ENCODE results near the gene UBE3D. TPM values are rescaled to one million over a fixed set of nuclear protein-coding genes. Genes with fewer than 3 reads are reported as not detected.

Gene UBE3D
- total and polyA plus RNA-seq, 2 experiments from 2014 or later, result 17.5 to 31.4 TPM

DNA sequence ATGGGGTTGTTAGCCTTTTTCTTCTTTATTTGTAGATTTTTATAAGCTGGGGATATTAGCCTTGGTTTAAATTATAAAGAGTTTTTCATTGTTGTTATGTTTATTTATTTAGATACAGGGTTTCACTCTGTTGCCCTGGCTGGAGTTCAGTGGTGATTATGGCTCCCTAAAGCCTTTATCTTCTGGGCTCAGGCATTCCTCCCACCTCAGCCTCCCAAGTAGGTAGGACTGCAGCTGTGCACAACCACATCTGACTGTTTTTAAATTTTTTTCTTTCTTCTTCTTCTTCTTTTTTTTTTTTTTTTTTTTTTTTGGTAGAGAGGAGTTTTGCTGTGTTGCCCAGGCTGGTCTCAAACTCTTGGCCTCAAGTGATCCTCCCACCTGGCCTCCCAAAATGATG is 80.9 kb downstream of the UBE3D start (continued):
- TF ChIP-seq, protein P1, sequence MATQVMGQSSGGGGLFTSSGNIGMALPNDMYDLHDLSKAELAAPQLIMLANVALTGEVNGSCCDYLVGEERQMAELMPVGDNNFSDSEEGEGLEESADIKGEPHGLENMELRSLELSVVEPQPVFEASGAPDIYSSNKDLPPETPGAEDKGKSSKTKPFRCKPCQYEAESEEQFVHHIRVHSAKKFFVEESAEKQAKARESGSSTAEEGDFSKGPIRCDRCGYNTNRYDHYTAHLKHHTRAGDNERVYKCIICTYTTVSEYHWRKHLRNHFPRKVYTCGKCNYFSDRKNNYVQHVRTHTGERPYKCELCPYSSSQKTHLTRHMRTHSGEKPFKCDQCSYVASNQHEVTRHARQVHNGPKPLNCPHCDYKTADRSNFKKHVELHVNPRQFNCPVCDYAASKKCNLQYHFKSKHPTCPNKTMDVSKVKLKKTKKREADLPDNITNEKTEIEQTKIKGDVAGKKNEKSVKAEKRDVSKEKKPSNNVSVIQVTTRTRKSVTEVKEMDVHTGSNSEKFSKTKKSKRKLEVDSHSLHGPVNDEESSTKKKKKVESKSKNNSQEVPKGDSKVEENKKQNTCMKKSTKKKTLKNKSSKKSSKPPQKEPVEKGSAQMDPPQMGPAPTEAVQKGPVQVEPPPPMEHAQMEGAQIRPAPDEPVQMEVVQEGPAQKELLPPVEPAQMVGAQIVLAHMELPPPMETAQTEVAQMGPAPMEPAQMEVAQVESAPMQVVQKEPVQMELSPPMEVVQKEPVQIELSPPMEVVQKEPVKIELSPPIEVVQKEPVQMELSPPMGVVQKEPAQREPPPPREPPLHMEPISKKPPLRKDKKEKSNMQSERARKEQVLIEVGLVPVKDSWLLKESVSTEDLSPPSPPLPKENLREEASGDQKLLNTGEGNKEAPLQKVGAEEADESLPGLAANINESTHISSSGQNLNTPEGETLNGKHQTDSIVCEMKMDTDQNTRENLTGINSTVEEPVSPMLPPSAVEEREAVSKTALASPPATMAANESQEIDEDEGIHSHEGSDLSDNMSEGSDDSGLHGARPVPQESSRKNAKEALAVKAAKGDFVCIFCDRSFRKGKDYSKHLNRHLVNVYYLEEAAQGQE (IDR thresholded peaks at IDR 0.05; ENCODE audit: unreplicated experiment), result no peak
- no peak for TF ChIP-seq POLR2AphosphoS5 (IDR thresholded peaks at IDR 0.05; ENCODE audit: low read depth)

DNA sequence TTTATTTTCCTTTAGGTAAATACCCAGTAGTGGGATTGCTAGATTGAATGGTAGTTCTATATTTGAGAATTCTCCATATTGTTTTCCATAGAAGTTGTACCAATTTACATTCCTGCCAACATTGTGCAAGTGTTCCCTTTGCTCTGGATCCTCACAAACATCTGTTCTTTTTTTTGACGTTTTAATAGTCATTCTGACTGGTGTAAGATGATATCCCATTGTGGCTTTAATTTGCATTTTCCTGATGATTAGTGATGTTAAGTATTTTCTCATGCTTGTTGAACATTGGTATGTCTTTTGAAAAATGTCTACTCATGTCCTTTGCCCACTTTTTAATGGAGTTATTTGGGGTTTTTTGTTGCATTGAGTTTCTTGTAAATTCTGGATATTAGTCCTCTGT is 85.6 kb downstream of the UBE3D start:
- H2AFZ ChIP-seq, result no peak overlapping the region
- H3K4me1 ChIP-seq (ENCODE audit: insufficient read depth), result no peaks in the 10 kb centered on the region
- H3K36me3 ChIP-seq (ENCODE audit: insufficient read depth), result no peaks in the 10 kb centered on the region
- H3K27ac Mint-ChIP-seq, result no peak overlapping the region; the same call in 1 of the 2 replicates
- ATAC-seq (no peak), DNase-seq (ENCODE audit: low spot score) (no peak)
- H3K27ac ChIP-seq (ENCODE audit: low read depth), result no peak overlapping the region
- no peaks in the 10 kb centered on the region for H3K9me3 Mint-ChIP-seq
- no peak overlapping the region for H3K4me3 Mint-ChIP-seq
- H3K27me3 ChIP-seq (ENCODE audit: insufficient read depth), result no peaks in the 10 kb centered on the region
- no peaks in the 10 kb centered on the region for H3K9me2 ChIP-seq (ENCODE audit: insufficient read depth)
- no peaks in the 10 kb centered on the region for H3F3A ChIP-seq (replicated peaks; ENCODE audit: low read depth)
- no peaks in the 10 kb centered on the region for H3K79me2 ChIP-seq (replicated peaks; ENCODE audit: insufficient read depth)
- no peaks in the 10 kb centered on the region for H4K20me1 ChIP-seq (replicated peaks; ENCODE audit: insufficient read depth)
- H3K4me3 ChIP-seq, result no peak overlapping the region
- H3K4me2 ChIP-seq, result no peak overlapping the region
- H3K36me3 Mint-ChIP-seq (ENCODE audit: low read depth), result no peaks in the 10 kb centered on the region
- H3K4me1 Mint-ChIP-seq, result no peaks in the 10 kb centered on the region; the same call in 1 of the 3 replicates
- no peaks in the 10 kb centered on the region for H3K27me3 Mint-ChIP-seq (ENCODE audit: insufficient read depth, low read depth, poor library complexity)
- TF ChIP-seq JUNB (IDR thresholded peaks at IDR 0.05; ENCODE audit: unreplicated experiment), result no peak
- TF ChIP-seq, protein P2, sequence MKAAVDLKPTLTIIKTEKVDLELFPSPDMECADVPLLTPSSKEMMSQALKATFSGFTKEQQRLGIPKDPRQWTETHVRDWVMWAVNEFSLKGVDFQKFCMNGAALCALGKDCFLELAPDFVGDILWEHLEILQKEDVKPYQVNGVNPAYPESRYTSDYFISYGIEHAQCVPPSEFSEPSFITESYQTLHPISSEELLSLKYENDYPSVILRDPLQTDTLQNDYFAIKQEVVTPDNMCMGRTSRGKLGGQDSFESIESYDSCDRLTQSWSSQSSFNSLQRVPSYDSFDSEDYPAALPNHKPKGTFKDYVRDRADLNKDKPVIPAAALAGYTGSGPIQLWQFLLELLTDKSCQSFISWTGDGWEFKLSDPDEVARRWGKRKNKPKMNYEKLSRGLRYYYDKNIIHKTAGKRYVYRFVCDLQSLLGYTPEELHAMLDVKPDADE (IDR thresholded peaks at IDR 0.05), result no peak
- no peak for TF ChIP-seq STAT1 (IDR thresholded peaks at IDR 0.05; ENCODE audit: unreplicated experiment)
- TF ChIP-seq, protein P3, sequence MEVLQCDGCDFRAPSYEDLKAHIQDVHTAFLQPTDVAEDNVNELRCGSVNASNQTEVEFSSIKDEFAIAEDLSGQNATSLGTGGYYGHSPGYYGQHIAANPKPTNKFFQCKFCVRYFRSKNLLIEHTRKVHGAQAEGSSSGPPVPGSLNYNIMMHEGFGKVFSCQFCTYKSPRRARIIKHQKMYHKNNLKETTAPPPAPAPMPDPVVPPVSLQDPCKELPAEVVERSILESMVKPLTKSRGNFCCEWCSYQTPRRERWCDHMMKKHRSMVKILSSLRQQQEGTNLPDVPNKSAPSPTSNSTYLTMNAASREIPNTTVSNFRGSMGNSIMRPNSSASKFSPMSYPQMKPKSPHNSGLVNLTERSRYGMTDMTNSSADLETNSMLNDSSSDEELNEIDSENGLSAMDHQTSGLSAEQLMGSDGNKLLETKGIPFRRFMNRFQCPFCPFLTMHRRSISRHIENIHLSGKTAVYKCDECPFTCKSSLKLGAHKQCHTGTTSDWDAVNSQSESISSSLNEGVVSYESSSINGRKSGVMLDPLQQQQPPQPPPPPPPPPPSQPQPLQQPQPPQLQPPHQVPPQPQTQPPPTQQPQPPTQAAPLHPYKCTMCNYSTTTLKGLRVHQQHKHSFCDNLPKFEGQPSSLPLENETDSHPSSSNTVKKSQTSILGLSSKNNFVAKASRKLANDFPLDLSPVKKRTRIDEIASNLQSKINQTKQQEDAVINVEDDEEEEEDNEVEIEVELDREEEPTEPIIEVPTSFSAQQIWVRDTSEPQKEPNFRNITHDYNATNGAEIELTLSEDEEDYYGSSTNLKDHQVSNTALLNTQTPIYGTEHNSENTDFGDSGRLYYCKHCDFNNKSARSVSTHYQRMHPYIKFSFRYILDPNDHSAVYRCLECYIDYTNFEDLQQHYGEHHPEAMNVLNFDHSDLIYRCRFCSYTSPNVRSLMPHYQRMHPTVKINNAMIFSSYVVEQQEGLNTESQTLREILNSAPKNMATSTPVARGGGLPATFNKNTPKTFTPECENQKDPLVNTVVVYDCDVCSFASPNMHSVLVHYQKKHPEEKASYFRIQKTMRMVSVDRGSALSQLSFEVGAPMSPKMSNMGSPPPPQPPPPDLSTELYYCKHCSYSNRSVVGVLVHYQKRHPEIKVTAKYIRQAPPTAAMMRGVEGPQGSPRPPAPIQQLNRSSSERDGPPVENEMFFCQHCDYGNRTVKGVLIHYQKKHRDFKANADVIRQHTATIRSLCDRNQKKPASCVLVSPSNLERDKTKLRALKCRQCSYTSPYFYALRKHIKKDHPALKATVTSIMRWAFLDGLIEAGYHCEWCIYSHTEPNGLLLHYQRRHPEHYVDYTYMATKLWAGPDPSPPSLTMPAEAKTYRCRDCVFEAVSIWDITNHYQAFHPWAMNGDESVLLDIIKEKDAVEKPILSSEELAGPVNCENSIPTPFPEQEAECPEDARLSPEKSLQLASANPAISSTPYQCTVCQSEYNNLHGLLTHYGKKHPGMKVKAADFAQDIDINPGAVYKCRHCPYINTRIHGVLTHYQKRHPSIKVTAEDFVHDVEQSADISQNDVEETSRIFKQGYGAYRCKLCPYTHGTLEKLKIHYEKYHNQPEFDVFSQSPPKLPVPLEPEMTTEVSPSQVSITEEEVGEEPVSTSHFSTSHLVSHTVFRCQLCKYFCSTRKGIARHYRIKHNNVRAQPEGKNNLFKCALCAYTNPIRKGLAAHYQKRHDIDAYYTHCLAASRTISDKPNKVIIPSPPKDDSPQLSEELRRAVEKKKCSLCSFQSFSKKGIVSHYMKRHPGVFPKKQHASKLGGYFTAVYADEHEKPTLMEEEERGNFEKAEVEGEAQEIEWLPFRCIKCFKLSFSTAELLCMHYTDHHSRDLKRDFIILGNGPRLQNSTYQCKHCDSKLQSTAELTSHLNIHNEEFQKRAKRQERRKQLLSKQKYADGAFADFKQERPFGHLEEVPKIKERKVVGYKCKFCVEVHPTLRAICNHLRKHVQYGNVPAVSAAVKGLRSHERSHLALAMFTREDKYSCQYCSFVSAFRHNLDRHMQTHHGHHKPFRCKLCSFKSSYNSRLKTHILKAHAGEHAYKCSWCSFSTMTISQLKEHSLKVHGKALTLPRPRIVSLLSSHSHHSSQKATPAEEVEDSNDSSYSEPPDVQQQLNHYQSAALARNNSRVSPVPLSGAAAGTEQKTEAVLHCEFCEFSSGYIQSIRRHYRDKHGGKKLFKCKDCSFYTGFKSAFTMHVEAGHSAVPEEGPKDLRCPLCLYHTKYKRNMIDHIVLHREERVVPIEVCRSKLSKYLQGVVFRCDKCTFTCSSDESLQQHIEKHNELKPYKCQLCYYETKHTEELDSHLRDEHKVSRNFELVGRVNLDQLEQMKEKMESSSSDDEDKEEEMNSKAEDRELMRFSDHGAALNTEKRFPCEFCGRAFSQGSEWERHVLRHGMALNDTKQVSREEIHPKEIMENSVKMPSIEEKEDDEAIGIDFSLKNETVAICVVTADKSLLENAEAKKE (CRISPR knock-in tag; IDR thresholded peaks at IDR 0.05), result no peak
- TF ChIP-seq CREB1 (CRISPR knock-in tag; IDR thresholded peaks at IDR 0.05; ENCODE audit: low read depth), result no peak
- no peak for TF ChIP-seq EZH2 (IDR thresholded peaks at IDR 0.05; ENCODE audit: low read depth, unreplicated experiment)
- TF ChIP-seq NANOG (IDR thresholded peaks at IDR 0.05; ENCODE audit: borderline replicate concordance), result no peak
- TF ChIP-seq ZNF114 (CRISPR knock-in tag; IDR thresholded peaks at IDR 0.05), result no peak
- TF ChIP-seq POLR2AphosphoS5 (IDR thresholded peaks at IDR 0.05; ENCODE audit: low read depth), result no peak
- TF ChIP-seq, protein P1 (IDR thresholded peaks at IDR 0.05; ENCODE audit: unreplicated experiment), result no peak
- TF ChIP-seq ZNF331 (CRISPR knock-in tag; IDR thresholded peaks at IDR 0.05; ENCODE audit: low read depth), result no peak
